PFSK-1 (cell line): ENCODE data around the gene EXOSC9.

Experiments used
- FOXP2 ChIP-seq: optimal IDR thresholded peaks from 2 replicates; pipeline ENCODE3; 2011; ENCODE audit warnings: borderline replicate concordance, control low read depth, inconsistent platforms; ENCODE audit not compliant: insufficient read depth; ENCODE audit errors: extremely low read length, extremely low read depth
- REST ChIP-seq, 2 experiments: IDR thresholded peaks; 2 replicates each; pipeline versions ENCODE4 v1.6.1 to v1.8.0; 2011 to 2012; ENCODE audit warnings: low read depth in 2 of 2, low read length in 2 of 2, control low read depth in 1 of 2, inconsistent platforms in 1 of 2, mild to moderate bottlenecking in 1 of 2, moderate library complexity in 1 of 2; ENCODE audit not compliant: insufficient read depth in 1 of 2
- SIN3A ChIP-seq: IDR thresholded peaks from 2 replicates; pipeline ENCODE4 v1.6.1; 2012; ENCODE audit warnings: mild to moderate bottlenecking, low read length, moderate library complexity, borderline replicate concordance; ENCODE audit not compliant: insufficient read depth

- TF ChIP-seq SIN3A (no peak), FOXP2 (no peak), REST (IDR thresholded peaks at IDR 0.05; ENCODE audit: insufficient read depth in 1 of 2, low read depth in 2 of 2, low read length in 2 of 2) (no peak)
Observed at GRCh38 chr4:121764702-121765367, 36.3 kb upstream of the EXOSC9 start, which contains the start of gene SMIM43.
